GM23338 (cell line): Measurements from ENCODE around the gene CRYAA.
"Not testable (repeated sequence)": the region's sequence is repeated elsewhere in the genome, so short reads cannot be mapped to it uniquely, and the experiment has no call there.

Experiments
- CREB1 ChIP-seq: fragments of 250-450 bp; sonication (Bioruptor Pico); IDR thresholded peaks from 2 replicates; pipeline ENCODE4 v1.5.0; 2020; ENCODE audit warnings: low read depth, mild to moderate bottlenecking, moderate library complexity
- CTCF ChIP-seq, 2 experiments: fragments of 200-600 bp in 1 of 2; sonication (generic) in 1 of 2; conservative IDR thresholded peaks; 2 replicates each; pipeline versions ENCODE4 v1.5.1 to v1.6.1; 2016 to 2017; ENCODE audit warnings: antibody characterized with exemption in 2 of 2, low read depth in 2 of 2, mild to moderate bottlenecking in 2 of 2, moderate library complexity in 1 of 2
- EZH2 ChIP-seq: fragments of 200-600 bp; sonication (generic); IDR thresholded peaks from one replicate; pipeline ENCODE4 v1.8.0; 2017; ENCODE audit warnings: antibody characterized with exemption, mild to moderate bottlenecking, low read depth; ENCODE audit not compliant: unreplicated experiment
- EZH2phosphoT487 ChIP-seq: fragments of 200-600 bp; sonication (generic); IDR thresholded peaks from one replicate; pipeline ENCODE4 v1.8.1; 2018; ENCODE audit warnings: antibody characterized with exemption; ENCODE audit not compliant: unreplicated experiment
- JUNB ChIP-seq: IDR thresholded peaks from one replicate; pipeline ENCODE4 v1.6.1; 2016; ENCODE audit warnings: antibody characterized with exemption; ENCODE audit not compliant: unreplicated experiment
- NANOG ChIP-seq: IDR thresholded peaks from 2 replicates; pipeline ENCODE4 v1.6.1; 2016; ENCODE audit warnings: antibody characterized with exemption, borderline replicate concordance
- POLR2AphosphoS5 ChIP-seq: IDR thresholded peaks from 2 replicates; pipeline ENCODE4 v1.6.1; 2016; ENCODE audit warnings: antibody characterized with exemption, low read depth
- REST ChIP-seq: IDR thresholded peaks from one replicate; pipeline ENCODE4 v1.6.1; 2018; ENCODE audit warnings: antibody characterized with exemption; ENCODE audit not compliant: unreplicated experiment
- ZNF114 ChIP-seq: fragments of 250-450 bp; sonication (Bioruptor Pico); IDR thresholded peaks from 2 replicates; pipeline ENCODE4 v1.5.0; 2020; ENCODE audit warnings: mild to moderate bottlenecking, moderate library complexity
- ZNF331 ChIP-seq: fragments of 250-450 bp; sonication (Bioruptor Pico); IDR thresholded peaks from 2 replicates; pipeline ENCODE4 v1.5.0; 2020; ENCODE audit warnings: low read depth, mild to moderate bottlenecking, moderate library complexity
- ZNF462 ChIP-seq: fragments of 250-450 bp; sonication (Bioruptor Pico); IDR thresholded peaks from 2 replicates; pipeline ENCODE4 v1.5.0; 2020; ENCODE audit warnings: mild to moderate bottlenecking, moderate library complexity
- TF ChIP-seq, protein P1 (sequence below): IDR thresholded peaks from 2 replicates; pipeline ENCODE4 v1.6.1; 2016; ENCODE audit warnings: antibody characterized with exemption

GRCh38 chr21:43134520-43134919, 34.3 kb upstream of the CRYAA start:
- TF ChIP-seq CTCF (conservative IDR thresholded peaks at IDR 0.05; ENCODE audit: low read depth in 2 of 2); POLR2AphosphoS5; CREB1 (CRISPR knock-in tag); EZH2phosphoT487; EZH2; JUNB; REST; NANOG; ZNF331 (CRISPR knock-in tag); ZNF462 (CRISPR knock-in tag); ZNF114 (CRISPR knock-in tag): not testable (repeated sequence)
- TF ChIP-seq, protein P1, sequence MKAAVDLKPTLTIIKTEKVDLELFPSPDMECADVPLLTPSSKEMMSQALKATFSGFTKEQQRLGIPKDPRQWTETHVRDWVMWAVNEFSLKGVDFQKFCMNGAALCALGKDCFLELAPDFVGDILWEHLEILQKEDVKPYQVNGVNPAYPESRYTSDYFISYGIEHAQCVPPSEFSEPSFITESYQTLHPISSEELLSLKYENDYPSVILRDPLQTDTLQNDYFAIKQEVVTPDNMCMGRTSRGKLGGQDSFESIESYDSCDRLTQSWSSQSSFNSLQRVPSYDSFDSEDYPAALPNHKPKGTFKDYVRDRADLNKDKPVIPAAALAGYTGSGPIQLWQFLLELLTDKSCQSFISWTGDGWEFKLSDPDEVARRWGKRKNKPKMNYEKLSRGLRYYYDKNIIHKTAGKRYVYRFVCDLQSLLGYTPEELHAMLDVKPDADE: not testable (repeated sequence)
